ENCODE results near the gene FOCAD.

- TF ChIP-seq POLR2AphosphoS5 (IDR thresholded peaks at IDR 0.05; ENCODE audit: low read depth, low read length) (no peak), EZH2 (IDR thresholded peaks at IDR 0.05; ENCODE audit: low read depth, low read length, severe bottlenecking) (no peak), JUN (IDR thresholded peaks at IDR 0.05; ENCODE audit: low read depth, low read length) (no peak), CTCF (IDR thresholded peaks at IDR 0.05; ENCODE audit: control extremely low read depth in 1 of 3, insufficient read depth in 1 of 3, low read depth in 1 of 3, low read length in 3 of 3) (no peak), SIN3A (conservative IDR thresholded peaks at IDR 0.05 in 1 of 2, IDR thresholded peaks at IDR 0.05 in 1 of 2; ENCODE audit: low read depth in 1 of 2, low read length in 2 of 2) (no peak), ZNF274 (IDR thresholded peaks at IDR 0.05; ENCODE audit: borderline replicate concordance, extremely low read depth, low read length) (no peak), POLR2A (IDR thresholded peaks at IDR 0.05; ENCODE audit: control extremely low read depth in 1 of 2, low read depth in 2 of 2, low read length in 2 of 2) (no peak)
These were observed 5.8 kb downstream of the FOCAD start for GRCh38 chr9:20689833-20690232.

Data from H1 (cell line).